HCT116 (cell line): ENCODE data around the gene C9orf72. TPM values are rescaled to one million over a fixed set of nuclear protein-coding genes. Genes with fewer than 3 reads are reported as not detected.

Experiments
- ATAC-seq: fragments of 200-7000 bp; cut with Tn5 transposase; 2 replicates; pipeline ENCODE4 v1.9.1; 2020; ENCODE audit warnings: mild to moderate bottlenecking, moderate library complexity
- BruUV-seq: library from RNA; stranded (reverse); fragments of 400-500 nt; replicated peaks from 2 replicates; lab custom pipeline; 2021; lab: Mats Ljungman, UMichigan
- CTCF ChIA-PET: fragments of 300-600 bp; sonication (Branson Sonifier 250); formaldehyde crosslinking; loops from one replicate; lab custom pipeline; 2021; ENCODE audit warnings: antibody characterized with exemption; lab: Charles Lee
- POLR2A ChIA-PET: fragments of 300-600, 350-600 bp; sonication (Branson Sonifier 250); formaldehyde crosslinking; loops from one replicate; lab custom pipeline; 2021; ENCODE audit warnings: antibody characterized with exemption; lab: Charles Lee
- RAD21 ChIA-PET, 2 experiments: fragments of 300-600 bp; sonication (Branson Sonifier 250); formaldehyde crosslinking; loops; one replicate each; lab custom pipeline; 2023; ENCODE audit warnings: low total read pairs in 2 of 2; ENCODE audit not compliant: uncharacterized antibody in 2 of 2, unreplicated experiment in 2 of 2, low non-redundant PET in 1 of 2; lab: Charles Lee
- DNase-seq: peaks from one replicate; pipeline ENCODE4 v3.0.0-alpha.2; 2010; ENCODE audit warnings: low read depth, low spot score
- H2AFZ ChIP-seq: fragments of 200-600 bp; shearing (Covaris generic), sonication (generic); 2 replicates; pipeline ENCODE4 v1.6.1; 2017; ENCODE audit warnings: low read depth, mixed run types, mixed read lengths, antibody characterized with exemption, low read length; ENCODE audit not compliant: poor library complexity, severe bottlenecking
- H3K27ac ChIP-seq: 2 replicates; pipeline ENCODE4 v1.5.1; 2012; ENCODE audit warnings: low read depth, low read length
- H3K27me3 ChIP-seq: fragments of 200-600 bp; sonication (generic); 2 replicates; pipeline ENCODE4 v1.6.1; 2016; ENCODE audit warnings: mixed run types, low read length, mixed read lengths; ENCODE audit not compliant: insufficient read depth
- H3K36me3 ChIP-seq, 2 experiments: fragments of 200-500 bp in 1 of 2; fragments of 200-600 bp in 1 of 2; sonication (Bioruptor generic) in 1 of 2; sonication (generic) in 1 of 2; 2 replicates each; pipeline versions ENCODE4 v1.5.1 to v1.6.1; 2014 to 2016; ENCODE audit warnings: low read length in 2 of 2, inconsistent platforms in 1 of 2, mixed read lengths in 1 of 2, mixed run types in 1 of 2; ENCODE audit not compliant: insufficient read depth in 2 of 2, control insufficient read depth in 1 of 2
- H3K4me1 ChIP-seq, 2 experiments: fragments of 200-600 bp in 1 of 2; sonication (generic) in 1 of 2; 2 replicates each; pipeline versions ENCODE4 v1.5.1 to v1.6.1; 2012 to 2017; ENCODE audit warnings: low read length in 2 of 2, inconsistent platforms in 1 of 2, mild to moderate bottlenecking in 1 of 2, mixed read lengths in 1 of 2, mixed run types in 1 of 2, moderate library complexity in 1 of 2; ENCODE audit not compliant: insufficient read depth in 2 of 2, control insufficient read depth in 1 of 2
- H3K4me2 ChIP-seq: fragments of 200-600 bp; sonication (generic); 2 replicates; pipeline ENCODE4 v1.6.1; 2017; ENCODE audit warnings: mixed run types, low read length, mixed read lengths
- H3K4me3 ChIP-seq, 2 experiments: fragments of 200-600 bp in 1 of 2; sonication (generic) in 1 of 2; replicated peaks in 1 of 2; 2 replicates each; pipeline ENCODE4 v1.5.1; 2011 to 2016; ENCODE audit warnings: low read length in 2 of 2, control low read depth in 1 of 2, low read depth in 1 of 2, mild to moderate bottlenecking in 1 of 2, mixed read lengths in 1 of 2, mixed run types in 1 of 2
- H3K79me2 ChIP-seq: fragments of 200-600 bp; sonication (generic); 2 replicates; pipeline ENCODE4 v1.6.1; 2017; ENCODE audit warnings: mild to moderate bottlenecking, mixed run types, low read length, moderate library complexity, mixed read lengths; ENCODE audit not compliant: insufficient read depth
- H3K9ac ChIP-seq: fragments of 200-600 bp; sonication (generic); 2 replicates; pipeline ENCODE4 v1.6.1; 2016; ENCODE audit warnings: low read length, mixed read lengths
- H3K9me2 ChIP-seq: fragments of 200-600 bp; sonication (generic), shearing (Covaris generic); 2 replicates; pipeline ENCODE4 v1.6.1; 2017; ENCODE audit warnings: mixed run types, mild to moderate bottlenecking, moderate library complexity; ENCODE audit not compliant: insufficient read depth
- H3K9me3 ChIP-seq, 2 experiments: fragments of 200-500 bp in 1 of 2; fragments of 200-600 bp in 1 of 2; sonication (Bioruptor generic) in 1 of 2; sonication (generic) in 1 of 2; 2 replicates each; pipeline ENCODE4 v1.6.1; 2014 to 2017; ENCODE audit warnings: low read length in 2 of 2, mixed read lengths in 2 of 2, inconsistent platforms in 1 of 2, low read depth in 1 of 2, mild to moderate bottlenecking in 1 of 2, mixed run types in 1 of 2, moderate library complexity in 1 of 2; ENCODE audit not compliant: control insufficient read depth in 1 of 2, insufficient read depth in 1 of 2
- H4K20me1 ChIP-seq: fragments of 200-600 bp; sonication (generic), shearing (Covaris generic); 2 replicates; pipeline ENCODE4 v1.6.1; 2017; ENCODE audit warnings: mixed run types, mild to moderate bottlenecking, moderate library complexity; ENCODE audit not compliant: insufficient read depth
- ATF3 ChIP-seq: IDR thresholded peaks from 2 replicates; pipeline ENCODE4 v1.6.1; 2012
- EZH2phosphoT487 ChIP-seq: fragments of 200-600 bp; IDR thresholded peaks from 2 replicates; pipeline ENCODE4 v1.6.1; 2018; ENCODE audit warnings: antibody characterized with exemption, borderline replicate concordance
- POLR2A ChIP-seq: IDR thresholded peaks from 2 replicates; pipeline ENCODE4 v1.7.0; 2011; ENCODE audit warnings: borderline replicate concordance; ENCODE audit not compliant: insufficient read depth, insufficient read length; ENCODE audit errors: extremely low read depth
- RAD21 ChIP-seq: IDR thresholded peaks from 2 replicates; pipeline ENCODE4 v1.6.1; 2012; ENCODE audit warnings: low read depth, mild to moderate bottlenecking
- ZFX ChIP-seq: fragments of 450-650 bp; IDR thresholded peaks from 2 replicates; pipeline ENCODE4 v1.6.1; 2017
- ZNF274 ChIP-seq: fragments of 200-500 bp; sonication (Bioruptor generic); IDR thresholded peaks from 2 replicates; pipeline ENCODE4 v1.6.1; 2014; ENCODE audit warnings: mild to moderate bottlenecking, low read depth, low read length, inconsistent platforms
- intact Hi-C: fragments of 100-400 bp; cut with micrococcal nuclease; formaldehyde crosslinking; loops from 2 replicates; pipeline ENCODE4 v1.10.0; 2022
- total RNA-seq: library from RNA; stranded (reverse); gene quantifications from one replicate; pipeline ENCODE4 v1.2.1, GENCODE V29; 2021; ENCODE audit not compliant: unreplicated experiment
- TF ChIP-seq, protein P1 (sequence below): IDR thresholded peaks from 2 replicates; pipeline ENCODE4 v1.6.1; 2011; ENCODE audit warnings: mild to moderate bottlenecking, low read length, moderate library complexity; ENCODE audit not compliant: insufficient replicate concordance; ENCODE audit errors: extremely low read depth
- TF ChIP-seq, protein P2 (sequence below), 3 experiments: fragments of 200-600 bp in 1 of 3; sonication (generic) in 1 of 3; IDR thresholded peaks in 2 of 3; conservative IDR thresholded peaks in 1 of 3; 2 replicates each; pipeline ENCODE4 v1.5.1; 2012 to 2017; ENCODE audit warnings: low read depth in 2 of 3, low read length in 2 of 3, antibody characterized with exemption in 1 of 3, borderline replicate concordance in 1 of 3, control low read depth in 1 of 3, mild to moderate bottlenecking in 1 of 3, mixed read lengths in 1 of 3, mixed run types in 1 of 3, moderate library complexity in 1 of 3; ENCODE audit not compliant: insufficient read depth in 1 of 3

Gene C9orf72
- total RNA-seq, 1 experiment from 2014 or later: 12.0 TPM

GRCh38 chr9:27599870-27600238 is 26.6 kb upstream of the C9orf72 start:
- H3K79me2 ChIP-seq: no peaks in the 10 kb centered on the region
- no peaks in the 10 kb centered on the region for H3K4me1 ChIP-seq
- no peaks in the 10 kb centered on the region for H3K9me3 ChIP-seq
- H4K20me1 ChIP-seq: no peaks in the 10 kb centered on the region
- RAD21 ChIA-PET: no interaction called here
- no peak overlapping the region for H3K9ac ChIP-seq
- TF ChIP-seq ATF3 (no peak), EZH2phosphoT487 (no peak), ZFX (no peak), POLR2A (no peak), ZNF274 (no peak), RAD21 (no peak)
- TF ChIP-seq, protein P1, sequence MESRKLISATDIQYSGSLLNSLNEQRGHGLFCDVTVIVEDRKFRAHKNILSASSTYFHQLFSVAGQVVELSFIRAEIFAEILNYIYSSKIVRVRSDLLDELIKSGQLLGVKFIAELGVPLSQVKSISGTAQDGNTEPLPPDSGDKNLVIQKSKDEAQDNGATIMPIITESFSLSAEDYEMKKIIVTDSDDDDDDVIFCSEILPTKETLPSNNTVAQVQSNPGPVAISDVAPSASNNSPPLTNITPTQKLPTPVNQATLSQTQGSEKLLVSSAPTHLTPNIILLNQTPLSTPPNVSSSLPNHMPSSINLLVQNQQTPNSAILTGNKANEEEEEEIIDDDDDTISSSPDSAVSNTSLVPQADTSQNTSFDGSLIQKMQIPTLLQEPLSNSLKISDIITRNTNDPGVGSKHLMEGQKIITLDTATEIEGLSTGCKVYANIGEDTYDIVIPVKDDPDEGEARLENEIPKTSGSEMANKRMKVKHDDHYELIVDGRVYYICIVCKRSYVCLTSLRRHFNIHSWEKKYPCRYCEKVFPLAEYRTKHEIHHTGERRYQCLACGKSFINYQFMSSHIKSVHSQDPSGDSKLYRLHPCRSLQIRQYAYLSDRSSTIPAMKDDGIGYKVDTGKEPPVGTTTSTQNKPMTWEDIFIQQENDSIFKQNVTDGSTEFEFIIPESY: no peak
- TF ChIP-seq, protein P2, sequence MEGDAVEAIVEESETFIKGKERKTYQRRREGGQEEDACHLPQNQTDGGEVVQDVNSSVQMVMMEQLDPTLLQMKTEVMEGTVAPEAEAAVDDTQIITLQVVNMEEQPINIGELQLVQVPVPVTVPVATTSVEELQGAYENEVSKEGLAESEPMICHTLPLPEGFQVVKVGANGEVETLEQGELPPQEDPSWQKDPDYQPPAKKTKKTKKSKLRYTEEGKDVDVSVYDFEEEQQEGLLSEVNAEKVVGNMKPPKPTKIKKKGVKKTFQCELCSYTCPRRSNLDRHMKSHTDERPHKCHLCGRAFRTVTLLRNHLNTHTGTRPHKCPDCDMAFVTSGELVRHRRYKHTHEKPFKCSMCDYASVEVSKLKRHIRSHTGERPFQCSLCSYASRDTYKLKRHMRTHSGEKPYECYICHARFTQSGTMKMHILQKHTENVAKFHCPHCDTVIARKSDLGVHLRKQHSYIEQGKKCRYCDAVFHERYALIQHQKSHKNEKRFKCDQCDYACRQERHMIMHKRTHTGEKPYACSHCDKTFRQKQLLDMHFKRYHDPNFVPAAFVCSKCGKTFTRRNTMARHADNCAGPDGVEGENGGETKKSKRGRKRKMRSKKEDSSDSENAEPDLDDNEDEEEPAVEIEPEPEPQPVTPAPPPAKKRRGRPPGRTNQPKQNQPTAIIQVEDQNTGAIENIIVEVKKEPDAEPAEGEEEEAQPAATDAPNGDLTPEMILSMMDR (IDR thresholded peaks at IDR 0.05 in 2 of 3, conservative IDR thresholded peaks at IDR 0.05 in 1 of 3; ENCODE audit: borderline replicate concordance in 1 of 3, insufficient read depth in 1 of 3, low read depth in 2 of 3, low read length in 2 of 3): no peak
- CTCF ChIA-PET: no interaction called here
- no TSS peak for BruUV-seq
- no peak overlapping the region for H3K27ac ChIP-seq
- H3K4me2 ChIP-seq: no peak overlapping the region
- no peak overlapping the region for H3K4me3 ChIP-seq
- no peak for DNase-seq
- H3K36me3 ChIP-seq: no peaks in the 10 kb centered on the region
- no peak for ATAC-seq
- intact Hi-C loops: no loop called here
- no peaks in the 10 kb centered on the region for H3K9me2 ChIP-seq
- POLR2A ChIA-PET: no interaction called here
- H3K27me3 ChIP-seq: peaks cover 21% of the 10 kb centered on the region; the same call in 1 of the 2 replicates
- no peak overlapping the region for H2AFZ ChIP-seq
